ENCODE results near the gene TMEM190.
A peak's percentile ranks its signal among the peaks of the same experiment; 100 is the strongest.

- TF ChIP-seq CTCF (IDR thresholded peaks at IDR 0.05) (no peak), POLR2A (IDR thresholded peaks at IDR 0.05) (peak; percentile 34 to 99)
Observed at GRCh38 chr19:55385724-55386492, 9.3 kb downstream of the TMEM190 start, which contains the start of gene RPL28.

All from heart left ventricle (tissue), 13 donors.